Omental fat pad (tissue), 4 donors: Measurements from ENCODE around the gene SEPTIN14. TPM values are rescaled to one million over a fixed set of nuclear protein-coding genes. Genes with fewer than 3 reads are reported as not detected.
"Not testable (repeated sequence)": the region's sequence is repeated elsewhere in the genome, so short reads cannot be mapped to it uniquely, and the experiment has no call there.

Experiments
- ATAC-seq: fragments of 150-250 bp; one replicate; pipeline ENCODE4 v1.9.1; 2016; ENCODE audit warnings: mild to moderate bottlenecking, moderate library complexity; ENCODE audit not compliant: low FRiP score
- DNase-seq: peaks from one replicate; pipeline ENCODE4 v3.0.0-alpha.2; 2019; ENCODE audit warnings: low spot score
- total RNA-seq, 4 donors: library from RNA; depleted of rRNA; stranded (reverse); fragments of >200 nt; gene quantifications; one replicate each; pipeline ENCODE4 v1.1.0, GENCODE V29; 2016
- TF ChIP-seq, protein P1 (sequence below), 3 donors: fragments of 450-650 bp; IDR thresholded peaks; one replicate each; pipeline ENCODE4 v1.5.1; 2016 to 2017; ENCODE audit warnings: antibody characterized with exemption in 3 of 3, mild to moderate bottlenecking in 3 of 3, moderate library complexity in 2 of 3

The SEPTIN14 gene
- total RNA-seq, 4 donors from 2014 or later: not detected

DNA sequence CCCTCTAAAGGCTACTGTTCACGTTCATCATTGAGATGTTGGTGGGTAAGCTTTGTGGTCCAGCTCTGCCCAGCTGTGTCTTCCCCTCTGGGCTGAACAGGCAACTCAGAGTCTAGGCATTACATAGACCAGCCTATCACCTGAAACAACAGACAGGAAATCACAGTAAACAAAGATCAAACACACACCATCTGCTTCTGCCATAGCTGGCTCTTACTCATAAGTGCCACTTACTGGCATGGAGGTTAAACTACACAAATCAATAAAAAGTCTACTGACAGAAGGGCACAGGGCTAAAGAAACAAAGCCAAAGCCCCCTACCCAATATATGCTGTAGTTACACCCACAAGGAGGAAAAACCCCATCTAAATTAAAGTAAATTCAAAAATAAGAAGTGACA, 35.0 kb downstream of the SEPTIN14 start:
- TF ChIP-seq, protein P1, sequence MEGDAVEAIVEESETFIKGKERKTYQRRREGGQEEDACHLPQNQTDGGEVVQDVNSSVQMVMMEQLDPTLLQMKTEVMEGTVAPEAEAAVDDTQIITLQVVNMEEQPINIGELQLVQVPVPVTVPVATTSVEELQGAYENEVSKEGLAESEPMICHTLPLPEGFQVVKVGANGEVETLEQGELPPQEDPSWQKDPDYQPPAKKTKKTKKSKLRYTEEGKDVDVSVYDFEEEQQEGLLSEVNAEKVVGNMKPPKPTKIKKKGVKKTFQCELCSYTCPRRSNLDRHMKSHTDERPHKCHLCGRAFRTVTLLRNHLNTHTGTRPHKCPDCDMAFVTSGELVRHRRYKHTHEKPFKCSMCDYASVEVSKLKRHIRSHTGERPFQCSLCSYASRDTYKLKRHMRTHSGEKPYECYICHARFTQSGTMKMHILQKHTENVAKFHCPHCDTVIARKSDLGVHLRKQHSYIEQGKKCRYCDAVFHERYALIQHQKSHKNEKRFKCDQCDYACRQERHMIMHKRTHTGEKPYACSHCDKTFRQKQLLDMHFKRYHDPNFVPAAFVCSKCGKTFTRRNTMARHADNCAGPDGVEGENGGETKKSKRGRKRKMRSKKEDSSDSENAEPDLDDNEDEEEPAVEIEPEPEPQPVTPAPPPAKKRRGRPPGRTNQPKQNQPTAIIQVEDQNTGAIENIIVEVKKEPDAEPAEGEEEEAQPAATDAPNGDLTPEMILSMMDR (IDR thresholded peaks at IDR 0.05): no peak
- DNase-seq (no peak), ATAC-seq (no peak)

DNA sequence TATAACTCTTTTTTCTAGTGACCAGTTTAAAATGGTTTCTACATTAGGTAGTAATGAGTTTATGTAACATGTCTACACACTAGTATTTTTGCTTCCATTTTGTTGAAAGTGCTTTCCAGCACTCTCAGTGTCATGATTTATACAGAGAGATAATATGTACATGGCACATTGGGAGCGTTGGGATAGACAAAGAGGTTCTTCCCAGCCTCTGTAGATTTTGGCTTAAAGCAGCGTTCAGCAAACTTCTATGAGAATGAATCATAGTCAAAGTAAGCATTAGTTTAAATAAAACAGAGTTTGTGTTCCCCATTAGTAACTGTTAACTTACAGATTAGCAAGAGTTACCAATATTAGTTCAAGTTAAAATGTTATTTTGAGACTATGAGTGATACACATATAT, 43.9 kb downstream of the SEPTIN14 start:
- TF ChIP-seq, protein P1 (IDR thresholded peaks at IDR 0.05): no peak
- no peak for DNase-seq
- ATAC-seq: no peak

DNA sequence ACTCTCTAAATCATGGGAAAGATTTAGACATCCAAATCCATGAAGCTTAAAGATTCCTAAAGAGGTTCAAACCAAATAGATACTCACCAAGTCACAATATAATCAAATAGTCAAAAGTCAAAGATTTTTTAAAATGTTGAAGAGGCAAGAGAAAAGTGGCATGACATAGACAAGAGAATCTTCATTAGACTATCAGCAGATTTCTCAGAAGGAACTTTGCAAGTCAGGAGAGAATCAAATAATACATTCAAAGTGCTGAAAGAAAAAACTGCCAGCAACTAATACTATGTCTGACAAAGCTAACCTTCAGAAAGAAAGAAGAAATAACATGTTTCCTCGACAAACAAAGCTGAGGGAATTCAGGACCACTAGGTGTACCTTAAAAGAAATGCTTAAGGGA, 65.3 kb downstream of the SEPTIN14 start:
- not testable (repeated sequence) for DNase-seq, ATAC-seq

DNA sequence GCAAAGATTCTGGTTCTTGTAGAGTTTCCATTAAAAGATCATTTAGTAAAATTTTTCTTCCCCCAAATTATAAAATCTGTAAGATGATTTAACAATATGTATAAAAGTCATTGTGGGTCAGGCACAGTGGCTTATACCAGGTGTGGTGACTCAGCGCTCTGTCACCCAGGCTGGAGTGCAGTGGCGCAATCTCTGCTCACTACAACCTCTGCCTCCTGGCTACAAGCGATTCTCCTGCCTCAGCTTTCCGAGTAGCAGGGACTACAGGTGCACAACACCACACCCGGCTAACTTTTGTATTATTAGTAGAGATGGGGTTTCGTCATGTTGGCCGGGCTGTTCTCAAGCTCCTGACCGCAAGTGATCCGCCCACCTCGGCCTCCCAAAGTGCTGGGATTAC, 68.0 kb downstream of the SEPTIN14 start:
- TF ChIP-seq, protein P1 (IDR thresholded peaks at IDR 0.05): no peak
- ATAC-seq: no peak
- DNase-seq: no peak

DNA sequence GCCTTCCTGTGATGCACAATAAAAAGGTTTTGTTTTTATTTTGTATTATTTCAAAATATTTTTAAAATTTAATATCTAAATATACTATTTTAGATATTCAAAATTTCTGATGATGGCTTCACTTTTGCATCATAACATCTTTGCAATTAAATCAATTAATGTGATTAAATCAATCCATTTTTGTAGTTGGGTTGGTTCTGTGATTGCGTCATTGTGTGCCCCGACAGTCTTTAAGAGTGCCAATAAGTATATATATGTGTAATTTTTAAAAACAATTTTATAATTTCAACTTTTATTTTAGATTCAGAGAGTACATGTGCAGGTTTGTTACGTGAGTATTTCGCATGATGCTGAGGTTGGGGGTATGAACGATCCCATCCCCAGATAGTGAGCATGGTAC, 70.5 kb downstream of the SEPTIN14 start:
- TF ChIP-seq, protein P1 (IDR thresholded peaks at IDR 0.05): no peak

DNA sequence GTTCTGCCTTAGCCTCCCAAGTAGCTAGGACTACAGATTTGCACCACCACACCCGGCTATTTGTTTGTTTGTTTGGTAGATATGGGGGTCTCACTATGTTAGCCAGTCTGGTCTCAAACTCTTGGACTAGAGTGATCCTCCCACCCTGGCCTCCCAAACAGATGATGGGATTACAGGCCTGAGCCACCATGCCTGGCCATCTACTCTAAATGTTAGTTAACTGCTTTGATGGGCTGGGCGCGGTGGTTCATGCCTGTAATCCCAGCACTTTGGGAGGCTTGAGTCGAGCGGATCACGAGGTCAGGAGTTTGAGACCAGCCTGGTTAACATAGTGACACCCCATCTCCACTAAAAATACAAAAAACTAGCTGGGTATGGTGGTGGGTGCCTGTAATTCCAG, 74.8 kb downstream of the SEPTIN14 start:
- ATAC-seq (no peak), DNase-seq (no peak)
- TF ChIP-seq, protein P1 (IDR thresholded peaks at IDR 0.05): no peak

More for the DNA sequence above, 70.5 kb downstream of the SEPTIN14 start:
- ATAC-seq (no peak), DNase-seq (no peak)

DNA sequence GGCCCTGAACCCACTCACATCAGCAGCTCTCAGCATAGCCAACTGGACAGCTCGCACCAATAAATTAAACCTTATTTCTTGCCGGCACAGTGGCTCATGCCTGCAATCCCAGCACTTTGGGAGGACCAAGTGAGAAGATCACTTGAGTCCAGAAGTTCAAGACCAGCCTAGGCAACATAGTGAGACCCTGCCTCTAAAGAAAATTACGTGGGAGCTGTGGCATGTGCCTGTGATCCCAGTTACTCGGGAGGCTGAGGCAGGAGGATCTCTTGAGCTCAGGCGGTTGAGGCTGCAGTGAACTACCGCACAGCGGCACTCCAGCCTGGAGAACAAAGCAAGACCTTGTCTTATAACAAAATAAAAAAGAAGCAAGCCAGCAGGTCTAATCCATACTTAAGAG, 75.7 kb downstream of the SEPTIN14 start:
- TF ChIP-seq, protein P1 (IDR thresholded peaks at IDR 0.05): no peak
- no peak for ATAC-seq
- DNase-seq: no peak

DNA sequence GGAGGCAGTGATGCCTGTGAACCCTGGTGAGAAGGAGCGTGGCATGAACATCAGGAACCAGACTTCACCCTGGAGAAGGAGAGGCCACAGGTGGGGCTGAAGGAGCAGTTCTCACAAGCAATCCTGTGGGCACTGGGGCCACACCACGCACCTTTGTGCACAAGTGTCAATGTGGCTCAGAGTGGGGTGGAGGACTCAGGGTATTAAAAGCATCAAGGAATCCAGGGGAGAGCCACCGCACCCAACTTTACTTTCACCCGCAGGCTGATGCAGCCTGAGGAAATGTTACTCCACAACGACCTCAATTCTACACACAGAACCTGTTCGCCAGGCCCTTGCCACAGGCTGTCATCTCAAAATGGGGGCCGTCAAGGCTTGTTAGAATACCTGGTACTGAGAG, 77.1 kb downstream of the SEPTIN14 start:
- ATAC-seq, DNase-seq: not testable (repeated sequence)
